NCI-H2196 (cell line): ENCODE results near the gene FBP2.
"Not testable (repeated sequence)": the region's sequence is repeated elsewhere in the genome, so short reads cannot be mapped to it uniquely, and the experiment has no call there.

Source experiments
- DNase-seq: peaks from one replicate; lab custom pipeline; 2025; ENCODE audit not compliant: unreplicated experiment; lab: John Stamatoyannopoulos, UW

The FBP2 gene

DNA sequence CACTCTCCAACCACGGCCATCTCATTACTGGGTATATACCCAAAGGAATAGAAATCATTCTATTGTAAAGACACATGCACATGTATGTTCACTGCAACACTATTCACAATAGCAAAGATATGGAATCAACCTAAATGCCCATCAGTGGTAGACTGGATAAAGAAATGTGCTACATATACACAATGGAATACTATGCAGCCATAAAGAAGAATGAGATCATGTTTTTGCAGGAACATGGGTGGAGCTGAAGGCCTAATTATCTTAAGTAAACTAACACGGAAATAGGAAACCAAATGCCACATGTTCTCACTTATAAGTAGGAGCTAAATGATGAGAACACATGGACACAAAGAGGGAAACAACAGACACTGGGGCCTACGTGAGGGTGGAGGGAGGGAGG, 29.3 kb downstream of the FBP2 start:
- DNase-seq: not testable (repeated sequence)

DNA sequence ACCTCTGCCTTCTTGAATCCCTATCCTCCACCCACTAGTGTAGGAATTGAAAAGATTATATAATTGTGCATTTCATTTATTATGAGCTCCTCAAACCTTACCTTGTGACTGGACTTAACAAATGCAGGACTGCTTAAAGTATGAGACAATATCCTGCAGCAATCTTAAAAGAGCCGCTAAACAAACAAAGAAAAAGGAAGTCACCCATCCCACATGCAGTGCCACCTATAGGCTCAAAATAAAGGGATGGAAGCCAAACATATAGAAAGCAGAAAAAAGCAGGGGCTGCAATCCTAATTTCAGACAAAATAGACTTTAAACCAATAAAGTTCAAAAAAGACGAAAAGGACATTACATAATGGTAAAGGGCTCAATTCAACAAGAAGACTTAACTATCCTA, 30.1 kb downstream of the FBP2 start:
- no peak for DNase-seq

DNA sequence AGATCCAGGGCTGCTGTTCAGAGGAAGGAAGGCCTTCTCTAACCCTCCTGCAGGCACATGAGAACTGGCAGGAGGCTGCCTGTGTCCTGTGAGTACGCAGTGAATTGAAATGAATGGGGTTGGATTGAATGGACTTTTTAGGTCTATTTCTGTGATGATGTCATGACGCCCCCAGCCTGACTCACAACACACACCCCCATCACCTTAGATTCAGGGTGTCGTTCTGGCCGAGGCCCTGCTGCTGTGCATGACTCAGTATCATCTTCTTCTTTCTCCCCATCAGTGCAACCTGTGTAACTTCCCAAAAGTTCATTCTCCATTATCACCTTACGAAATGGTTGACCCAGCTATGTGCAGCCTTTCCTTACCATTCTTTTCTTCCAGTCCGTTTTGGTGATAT, 33.4 kb downstream of the FBP2 start:
- no peak for DNase-seq

DNA sequence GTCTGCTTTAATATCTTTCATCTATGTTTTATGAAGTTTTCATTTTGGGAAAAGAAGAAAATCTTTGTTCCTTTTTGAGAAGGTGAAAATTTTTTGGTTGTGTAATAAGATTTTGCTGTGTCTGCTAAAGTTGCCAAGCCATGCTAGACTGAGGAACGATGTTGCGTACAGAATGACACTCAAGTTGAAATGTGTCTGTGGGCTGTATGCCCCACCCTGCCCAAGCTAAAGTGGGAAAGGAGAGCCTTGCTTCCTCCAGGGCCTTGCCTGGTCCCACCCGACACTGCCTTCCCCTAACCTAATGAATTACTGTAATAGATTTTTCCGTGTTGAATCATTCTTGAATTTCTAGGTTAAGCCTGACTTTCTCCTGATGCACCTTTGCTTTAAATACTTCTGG, 36.2 kb downstream of the FBP2 start:
- no peak for DNase-seq

DNA sequence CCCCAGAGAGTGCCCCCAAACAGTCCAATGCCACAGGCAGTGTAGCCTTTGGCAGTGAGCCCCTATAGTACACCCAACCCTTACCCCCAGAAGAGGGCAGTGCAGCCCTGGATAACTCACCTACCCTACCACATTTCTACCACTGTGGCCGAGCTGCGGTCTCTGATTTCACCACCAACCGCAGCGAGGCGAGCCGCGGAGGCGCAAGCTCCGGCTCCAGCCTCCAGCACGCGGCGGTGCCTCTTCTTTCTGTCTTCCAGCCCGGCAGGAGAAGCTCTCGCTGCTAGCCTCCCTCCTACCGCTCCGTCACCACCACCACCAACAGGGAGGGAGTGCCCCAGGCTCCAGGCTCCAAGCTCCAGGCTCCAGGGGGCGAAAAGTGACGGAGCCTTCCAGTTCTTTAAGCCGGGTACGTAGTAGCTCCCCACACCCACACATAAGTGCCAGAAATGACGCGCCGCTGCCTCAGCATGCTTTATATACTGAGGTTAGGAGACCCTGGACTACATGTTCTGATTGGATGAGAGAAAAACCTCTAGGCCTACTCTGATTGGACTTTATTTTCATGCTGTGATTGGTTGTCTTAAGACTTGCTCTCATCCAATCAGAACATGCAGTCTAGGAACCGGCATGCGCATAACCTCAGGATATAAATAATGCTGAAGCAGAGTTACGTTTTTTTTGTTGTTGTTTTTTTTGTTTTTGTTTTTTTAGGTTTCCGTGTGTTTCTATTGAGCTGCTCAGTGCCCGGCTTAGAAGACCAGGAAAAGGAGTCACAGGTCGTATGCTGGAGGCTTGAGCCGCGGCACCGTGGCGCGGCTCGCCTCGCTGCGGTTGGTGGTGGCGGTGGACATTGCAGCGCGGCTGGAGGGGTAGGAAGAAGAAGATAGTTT, 38.9 kb downstream of the FBP2 start, which contains the start of gene PCAT7:
TSS of gene PCAT7 (plus strand) at position 645 of the 893 bp plus-strand sequence.
- DNase-seq: peak; percentile 62

DNA sequence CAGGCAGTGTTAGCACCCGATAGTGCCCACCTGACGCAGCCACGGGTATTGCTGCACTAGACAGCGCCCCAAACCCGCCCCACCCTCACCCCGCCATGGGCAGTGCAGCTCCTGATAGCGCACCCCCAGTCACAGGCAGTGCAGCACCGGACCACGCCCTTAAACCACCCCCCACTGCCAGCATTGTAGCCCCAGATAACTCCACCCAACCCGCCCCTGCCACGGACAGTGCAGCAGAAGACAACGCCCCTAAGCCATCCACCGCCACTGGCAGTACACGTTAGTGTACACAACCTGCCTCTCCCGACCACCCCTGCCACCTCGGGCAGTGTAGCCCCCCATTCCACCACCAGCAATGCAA, 39.6 kb downstream of the FBP2 start:
- DNase-seq: no peak

DNA sequence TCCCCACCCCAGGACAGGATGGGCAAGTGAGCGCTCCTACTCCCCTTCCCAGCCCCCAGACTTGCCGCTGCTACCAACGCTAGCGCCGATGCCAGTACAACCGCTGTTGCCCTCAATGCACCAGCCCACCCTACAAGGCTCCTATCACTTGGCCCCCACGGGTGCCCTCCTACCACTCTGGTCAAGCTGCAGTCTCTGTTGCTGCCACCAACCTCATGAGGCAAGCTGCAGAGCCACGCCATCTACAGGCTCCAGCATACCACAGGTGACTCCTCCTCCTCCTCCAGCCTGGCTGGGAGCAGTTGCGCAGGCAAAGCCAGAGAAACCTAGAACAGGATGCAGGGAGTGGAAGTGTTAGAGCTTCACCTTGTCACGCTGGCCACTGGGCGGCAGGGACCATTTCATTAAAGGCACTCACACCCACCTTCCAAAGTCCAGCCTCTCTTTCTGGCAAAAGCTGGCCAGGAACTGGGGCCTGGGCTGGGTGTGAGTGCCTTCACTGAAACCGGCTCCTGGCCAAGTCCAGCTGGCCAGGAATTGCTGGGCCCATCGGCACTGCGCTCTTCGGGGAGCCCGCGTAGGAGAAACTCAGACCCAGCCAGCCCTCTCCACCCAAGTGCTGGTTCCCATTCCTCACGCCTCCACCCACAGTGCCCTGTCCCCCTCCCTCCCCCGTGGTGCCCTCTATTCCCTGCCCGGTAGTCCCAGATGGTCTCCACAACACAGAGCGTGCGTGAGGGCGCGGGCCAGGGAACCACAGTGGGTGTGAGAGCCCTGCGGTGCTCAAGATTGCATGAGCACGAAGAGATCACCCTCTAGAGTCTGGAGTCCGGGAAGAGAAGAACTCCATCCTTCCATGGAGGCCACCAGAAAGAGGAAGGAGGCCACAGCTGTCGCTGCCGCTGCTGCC, 40.3 kb downstream of the FBP2 start:
- DNase-seq: peak; percentile 11

DNA sequence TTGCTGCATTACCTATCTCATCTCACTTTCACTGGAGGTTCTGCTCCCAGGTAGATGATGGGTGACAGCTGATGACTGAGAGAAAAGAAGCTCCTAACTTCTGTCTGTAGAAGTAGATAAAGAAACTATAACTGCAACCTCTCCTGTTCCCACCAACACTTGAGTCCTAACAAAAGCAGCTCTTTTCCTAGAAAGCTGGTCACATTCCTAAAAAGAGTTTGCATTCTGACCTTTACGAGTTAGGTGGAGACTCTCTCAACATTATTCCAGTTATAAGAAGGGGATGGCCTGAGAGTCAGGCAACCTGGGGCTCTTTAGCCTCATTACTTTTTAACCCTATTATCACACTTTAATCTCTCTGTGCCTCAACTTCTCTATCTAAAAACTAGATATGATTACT, 47.7 kb downstream of the FBP2 start:
- no peak for DNase-seq

DNA sequence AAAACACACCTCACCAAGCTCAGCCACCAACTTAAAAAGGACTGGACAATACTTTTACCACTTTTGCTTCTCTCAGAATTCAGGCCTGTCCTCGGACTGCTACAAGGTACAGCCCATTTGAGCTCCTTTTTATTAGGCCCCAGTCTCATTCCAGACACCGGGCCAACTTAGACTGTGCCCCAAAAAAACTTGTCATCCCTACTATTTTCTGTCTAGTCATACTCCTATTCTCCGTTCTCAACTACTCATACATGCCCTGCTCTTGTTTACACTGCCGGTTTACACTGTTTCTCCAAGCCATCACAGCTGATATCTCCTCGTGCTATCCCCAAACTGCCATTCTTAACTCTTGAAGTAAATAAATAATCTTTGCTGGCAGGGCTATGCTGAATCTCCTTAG, 49.3 kb downstream of the FBP2 start:
- not testable (repeated sequence) for DNase-seq

DNA sequence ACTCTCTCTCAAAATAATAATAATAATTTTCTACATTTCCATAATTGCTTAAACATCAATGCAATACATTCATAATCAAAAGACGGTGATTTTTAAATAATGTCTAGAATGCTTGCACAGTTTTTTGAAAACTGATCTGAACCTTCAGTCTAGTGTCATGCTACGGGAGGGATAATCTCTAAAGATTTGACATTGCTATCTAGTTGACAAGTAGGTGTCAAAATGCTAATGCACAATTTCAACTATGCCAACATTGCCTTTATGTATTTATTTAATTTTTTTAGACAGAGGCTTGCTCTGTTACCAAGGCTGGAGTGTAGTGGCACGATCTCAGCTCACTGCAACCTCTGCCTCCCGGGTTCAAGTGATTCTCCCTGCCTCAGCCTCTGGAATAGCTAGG, 54.7 kb downstream of the FBP2 start:
- no peak for DNase-seq

DNA sequence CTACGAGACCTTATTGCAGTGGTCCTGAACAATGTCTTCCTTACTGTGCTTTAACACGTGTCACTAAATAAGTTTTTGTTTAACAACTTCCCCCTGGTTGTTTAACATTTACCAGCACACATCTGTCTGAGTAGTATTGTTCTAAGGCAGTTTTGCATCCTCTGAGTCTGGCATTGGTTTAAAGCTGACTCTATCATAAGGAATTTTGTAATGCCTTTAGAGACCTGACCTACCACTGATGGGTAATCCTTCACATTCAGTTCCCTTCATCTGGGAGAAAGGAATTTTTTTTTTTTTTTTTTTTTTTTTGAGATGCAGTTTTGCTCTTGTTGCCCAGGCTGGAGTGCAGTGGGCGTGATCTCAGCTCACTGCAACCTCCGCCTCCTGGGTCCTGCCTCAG, 58.7 kb downstream of the FBP2 start:
- DNase-seq: no peak

DNA sequence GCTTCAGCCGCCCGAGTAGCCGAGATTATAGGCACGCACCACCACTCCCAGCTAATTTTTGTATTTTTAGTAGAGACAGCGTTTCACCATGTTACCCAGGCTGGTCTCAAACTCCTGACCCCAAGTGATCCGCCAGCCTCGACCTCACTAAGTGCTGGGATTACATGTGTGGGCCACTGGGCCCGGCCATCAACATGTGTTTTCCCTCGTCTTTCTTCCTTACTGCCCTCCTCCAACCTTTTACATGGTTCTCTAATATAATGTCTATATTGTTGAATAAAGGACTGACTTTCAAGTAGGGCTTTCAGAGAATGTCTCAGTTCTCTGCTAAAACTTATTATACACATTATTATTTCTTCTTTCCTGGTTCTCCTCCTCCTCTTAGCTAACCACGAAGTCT, 60.0 kb downstream of the FBP2 start:
- DNase-seq: no peak

DNA sequence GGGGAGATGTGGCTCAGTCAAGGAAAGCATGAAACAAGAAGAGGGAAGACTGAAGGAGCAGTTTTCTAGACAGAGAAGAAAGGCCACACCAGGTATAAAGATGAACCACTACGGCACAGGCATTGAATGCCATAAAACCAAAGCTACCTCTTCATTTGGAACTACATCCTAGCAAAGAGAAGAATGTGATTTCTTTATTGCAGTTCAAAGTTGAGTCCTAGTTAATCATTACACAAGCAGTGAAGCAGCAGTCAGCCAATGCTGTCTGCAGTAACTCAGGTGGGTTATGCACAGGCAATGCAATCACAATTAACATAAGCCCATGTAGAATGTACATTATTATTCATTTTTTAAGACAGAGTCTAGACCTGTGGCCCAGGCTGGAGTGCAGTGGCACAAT, 60.5 kb downstream of the FBP2 start:
- DNase-seq: no peak

DNA sequence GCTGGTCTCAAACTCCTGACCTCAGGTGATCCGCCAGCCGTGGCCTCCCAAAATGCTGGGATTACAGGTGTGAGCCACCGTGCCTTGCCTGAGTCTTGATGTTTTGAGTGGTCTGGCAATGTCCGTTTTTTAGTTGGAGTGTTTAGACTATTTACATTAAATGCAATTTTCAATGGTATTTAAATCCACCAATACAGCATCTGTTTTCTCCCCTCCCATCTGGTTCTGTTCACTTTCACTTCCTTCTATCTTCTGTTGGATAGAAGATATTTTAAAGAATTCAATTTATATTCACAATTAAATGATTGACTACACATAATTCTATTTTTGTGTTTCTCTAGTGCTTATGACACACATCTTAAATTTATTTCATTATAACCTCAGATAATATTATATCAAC, 64.7 kb downstream of the FBP2 start:
- DNase-seq: no peak

DNA sequence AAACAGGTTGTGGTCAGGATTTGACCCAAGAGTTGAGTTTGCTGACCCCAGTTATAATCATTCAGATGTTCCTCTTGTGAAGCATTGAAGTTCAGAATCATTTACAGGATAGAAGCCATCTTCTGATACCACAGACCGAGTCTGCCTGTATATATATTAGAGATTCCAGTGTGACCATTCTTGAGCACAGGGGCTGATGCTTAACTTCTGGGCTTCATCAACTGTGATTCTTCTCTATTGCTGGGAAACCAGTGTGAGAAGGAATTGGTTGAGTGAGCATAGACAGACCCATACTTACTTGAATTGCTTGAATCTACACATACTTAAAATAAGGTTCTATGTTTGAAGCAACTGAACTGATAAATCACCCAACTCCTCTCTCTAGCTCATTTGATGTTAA, 66.7 kb downstream of the FBP2 start:
- DNase-seq: no peak

DNA sequence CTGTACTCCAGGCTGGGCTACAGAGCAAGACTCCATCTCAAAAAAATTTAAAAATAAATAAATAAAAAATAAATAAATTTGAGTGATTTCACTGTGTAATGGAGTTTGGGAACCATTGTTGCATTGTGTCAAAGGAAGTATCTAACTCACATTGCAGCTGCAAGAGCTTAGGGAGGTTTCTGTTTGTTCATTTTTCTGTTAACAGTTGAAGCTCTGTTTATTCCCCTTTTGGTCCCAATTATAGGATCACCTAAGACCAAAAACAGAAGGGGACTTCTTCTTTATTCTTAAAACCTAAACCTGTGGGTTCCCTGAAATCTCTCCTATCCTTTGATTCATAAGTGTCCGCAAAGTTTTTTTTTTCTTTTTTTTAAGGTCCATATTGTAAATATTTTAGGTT, 67.4 kb downstream of the FBP2 start:
- no peak for DNase-seq

DNA sequence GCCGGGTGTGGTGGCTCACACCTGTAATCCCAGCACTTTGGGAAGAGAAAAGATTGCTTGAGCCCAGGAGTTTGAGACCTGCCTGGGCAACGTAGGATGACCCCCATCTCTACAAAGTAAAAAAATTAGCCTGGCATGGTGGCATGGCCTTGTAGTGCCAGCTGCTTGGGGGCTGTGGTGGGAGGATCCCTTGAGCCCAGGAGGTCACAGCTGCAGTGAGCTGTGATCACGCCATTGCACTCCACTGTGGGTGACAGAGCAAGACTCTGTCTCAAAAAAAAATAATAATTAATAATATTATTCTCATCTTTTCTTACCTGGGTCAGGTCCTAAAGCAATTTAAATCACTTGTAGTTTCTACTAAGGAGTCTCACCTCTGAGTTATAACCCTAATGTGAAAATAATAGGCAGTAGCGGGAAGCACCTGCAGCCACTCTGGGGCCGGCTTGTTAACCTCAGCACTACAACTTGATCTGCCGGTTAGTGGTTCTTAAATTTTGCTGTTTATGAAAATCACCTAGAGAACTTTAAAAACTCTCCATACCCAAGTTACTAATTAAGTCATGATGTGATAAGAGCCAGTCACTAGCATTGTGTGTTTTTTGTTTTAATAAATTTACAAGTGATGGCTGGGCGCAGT, 68.1 kb downstream of the FBP2 start:
- DNase-seq: no peak

DNA sequence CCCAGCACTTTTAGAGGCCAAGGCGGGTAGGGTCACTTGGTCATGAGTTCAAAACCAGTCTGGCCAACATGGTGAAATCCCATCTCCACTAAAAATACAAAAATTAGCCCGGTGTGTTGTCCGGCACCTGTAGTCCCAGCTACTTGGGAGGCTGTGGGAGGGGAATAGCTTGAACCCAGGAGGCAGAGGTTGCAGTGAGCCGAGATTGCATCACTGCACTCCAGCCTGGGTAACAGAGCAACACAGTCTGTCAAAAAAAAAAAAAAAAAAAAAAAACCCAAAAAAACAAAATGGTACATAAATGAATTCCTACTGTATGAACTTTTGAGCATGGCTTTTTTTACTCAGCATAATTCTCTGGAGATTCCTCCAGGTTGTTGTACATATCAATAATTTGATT, 76.4 kb downstream of the FBP2 start:
- DNase-seq: no peak

DNA sequence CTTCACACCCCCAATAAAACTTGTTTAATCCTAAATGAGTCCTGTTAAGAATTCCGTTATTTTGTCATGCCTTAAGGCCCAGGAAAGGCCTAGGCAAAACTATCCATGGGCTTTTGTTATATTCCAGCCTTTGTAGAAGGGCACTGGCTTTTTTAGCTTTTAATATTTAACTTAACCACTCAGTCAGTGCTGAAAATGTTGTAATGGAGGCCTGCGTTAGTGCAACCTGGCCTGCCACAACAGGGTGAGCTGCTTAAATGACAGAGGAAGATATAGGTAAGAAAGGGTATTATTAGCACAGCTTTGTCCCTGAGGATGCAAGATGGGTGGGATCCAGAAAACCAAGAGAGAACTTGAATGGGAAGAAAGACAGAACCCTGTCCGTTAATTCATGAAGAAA, 78.9 kb downstream of the FBP2 start:
- DNase-seq: no peak

DNA sequence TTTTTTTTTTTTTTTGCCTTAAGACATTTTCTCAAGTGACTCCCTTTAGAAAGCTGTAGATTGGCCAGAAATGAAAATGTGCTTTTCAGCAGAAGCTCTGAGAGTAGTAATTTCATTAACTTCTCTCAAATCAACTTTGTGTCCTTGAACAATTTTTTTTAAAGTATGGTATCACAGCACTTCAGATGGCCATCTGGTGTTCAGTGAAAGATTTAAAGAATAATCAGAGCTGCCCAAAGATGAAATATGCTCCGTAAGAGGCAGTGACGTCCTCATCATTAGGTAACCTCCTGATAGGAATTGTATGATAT, 81.7 kb downstream of the FBP2 start:
- no peak for DNase-seq

DNA sequence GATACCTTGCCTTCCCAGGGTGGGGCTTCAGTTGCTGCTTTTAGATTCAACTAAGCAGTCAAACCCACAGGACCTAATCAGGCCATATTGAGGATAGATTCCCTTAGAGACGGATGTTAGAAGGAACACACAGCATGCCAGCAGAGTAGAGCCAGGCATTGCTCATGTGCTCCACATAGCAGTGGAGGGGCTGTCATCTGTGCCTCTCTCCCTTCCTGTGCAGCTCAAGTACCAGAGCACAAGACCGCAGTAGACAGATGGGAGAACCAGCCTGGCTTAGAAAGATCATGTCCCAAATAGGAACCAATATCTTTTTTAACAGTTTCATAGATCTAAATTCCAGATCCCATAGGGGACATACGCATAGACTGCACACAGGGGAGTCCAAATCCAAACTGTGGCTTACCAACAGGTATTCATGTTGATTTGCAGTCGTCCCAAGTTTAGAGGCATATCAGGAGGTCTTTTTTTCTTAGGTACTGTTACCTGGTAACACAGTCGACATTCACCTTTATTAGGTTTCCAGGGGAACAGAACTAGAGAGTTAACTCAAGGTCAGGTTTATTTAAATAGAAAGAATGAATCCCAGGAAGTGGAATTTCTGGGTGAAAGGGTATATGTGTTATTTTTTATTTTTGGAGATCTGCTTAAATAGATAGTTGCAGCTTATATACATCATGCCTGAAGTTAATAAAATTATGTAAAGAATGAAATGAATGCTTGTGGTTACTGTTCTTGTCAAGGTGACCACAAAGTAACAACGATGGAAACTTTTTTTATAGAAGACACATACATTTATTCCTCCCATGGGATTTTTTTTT, 82.3 kb downstream of the FBP2 start:
- no peak for DNase-seq
